Uterus (tissue), 4 donors: ENCODE measurements around the gene PTPRN2. TPM values are rescaled to one million over a fixed set of nuclear protein-coding genes. Genes with fewer than 3 reads are reported as not detected.

ENCODE experiments used
- DNase-seq, 2 donors: peaks; one replicate each; pipeline ENCODE4 v3.0.0-alpha.2; 2019 to 2020
- H3K27ac ChIP-seq, 2 donors: fragments of 200-600 bp; sonication (generic); 1 replicate in 1 of 2; 2 replicates in 1 of 2; pipeline ENCODE4 v1.5.1; 2016 to 2018
- H3K27me3 ChIP-seq, 2 donors: fragments of 200-600 bp; sonication (generic); one replicate each; pipeline ENCODE4 v1.5.1; 2018 to 2019; ENCODE audit warnings: control low read depth in 1 of 2
- H3K36me3 ChIP-seq, 2 donors: fragments of 200-600 bp; sonication (generic); one replicate each; pipeline ENCODE4 v1.5.1; 2019; ENCODE audit warnings: control low read depth in 1 of 2
- H3K4me1 ChIP-seq, 2 donors: fragments of 200-600 bp; sonication (generic); one replicate each; pipeline ENCODE4 v1.5.1; 2018 to 2019; ENCODE audit warnings: control low read depth in 1 of 2
- H3K4me3 ChIP-seq, 2 donors: fragments of 200-600 bp; sonication (generic); 1 replicate in 1 of 2; 2 replicates in 1 of 2; pipeline ENCODE4 v1.5.1; 2018 to 2019; ENCODE audit warnings: mild to moderate bottlenecking in 1 of 2
- H3K9me3 ChIP-seq, 2 donors: fragments of 200-600 bp; sonication (generic); one replicate each; pipeline ENCODE4 v1.5.1; 2019; ENCODE audit warnings: control low read depth in 1 of 2
- CTCF ChIP-seq, 4 experiments: fragments of 200-600 bp in 2 of 4; fragments of 450-650 bp in 2 of 4; sonication (generic) in 2 of 4; IDR thresholded peaks; one replicate each; pipeline ENCODE4 v1.5.1; 2016 to 2019; ENCODE audit warnings: antibody characterized with exemption in 4 of 4, mild to moderate bottlenecking in 2 of 4, moderate library complexity in 1 of 4
- POLR2A ChIP-seq, 2 donors: fragments of 450-650 bp; IDR thresholded peaks; one replicate each; pipeline ENCODE4 v1.6.1; 2016; ENCODE audit warnings: antibody characterized with exemption in 2 of 2, mild to moderate bottlenecking in 1 of 2, moderate library complexity in 1 of 2
- intact Hi-C: fragments of 100-400 bp; cut with DNase I; formaldehyde crosslinking; loops from one replicate; pipeline ENCODE4 v1.15.1; 2023; ENCODE audit warnings: low total_unique reads
- total RNA-seq, 4 donors: library from RNA; depleted of rRNA in 3 of 4; stranded (reverse); fragments of >200 nt in 3 of 4; gene quantifications; one replicate each; pipeline versions ENCODE4 v1.1.0 to v1.2.4, GENCODE V29; 2014 to 2023
- donor health status: DM: yes; HTN: yes; CAD: no.

PTPRN2 gene
- total RNA-seq, 4 donors from 2014 or later = 1.2 to 5.2 (median 2.3) TPM

GRCh38 chr7:158567153-158567603, 20.4 kb downstream of the PTPRN2 start:
- H3K9me3 ChIP-seq = no peaks in the 10 kb centered on the region
- H3K36me3 ChIP-seq = no peaks in the 10 kb centered on the region
- peak overlapping the region in 1 of 2 donors; percentile 17 for H3K27ac ChIP-seq

GRCh38 chr7:158564663-158565035, 23.0 kb downstream of the PTPRN2 start:
- H3K36me3 ChIP-seq = no peaks in the 10 kb centered on the region
- no peak overlapping the region for H3K27ac ChIP-seq
- TF ChIP-seq CTCF (IDR thresholded peaks at IDR 0.05) (no peak), POLR2A (IDR thresholded peaks at IDR 0.05) (no peak)
- intact Hi-C loops = no loop called here
- H3K9me3 ChIP-seq = no peaks in the 10 kb centered on the region
- no peak overlapping the region for H3K4me3 ChIP-seq
- no peak for DNase-seq
- H3K27me3 ChIP-seq = no peaks in the 10 kb centered on the region
- H3K4me1 ChIP-seq = no peaks in the 10 kb centered on the region

More at GRCh38 chr7:158567153-158567603, 20.4 kb downstream of the PTPRN2 start:
- no peak overlapping the region for H3K4me3 ChIP-seq
- H3K27me3 ChIP-seq = no peaks in the 10 kb centered on the region
- H3K4me1 ChIP-seq = no peaks in the 10 kb centered on the region
- TF ChIP-seq CTCF (IDR thresholded peaks at IDR 0.05) (no peak), POLR2A (IDR thresholded peaks at IDR 0.05) (no peak)
- no peak for DNase-seq
- intact Hi-C loops = no loop called here

- H3K9me3 ChIP-seq = no peaks in the 10 kb centered on the region
- no peak overlapping the region for H3K4me3 ChIP-seq
- H3K27ac ChIP-seq = no peak overlapping the region
- H3K36me3 ChIP-seq = no peaks in the 10 kb centered on the region
- H3K27me3 ChIP-seq = no peaks in the 10 kb centered on the region
- intact Hi-C loops = no loop called here
- TF ChIP-seq POLR2A (IDR thresholded peaks at IDR 0.05) (no peak), CTCF (IDR thresholded peaks at IDR 0.05) (no peak)
- no peak for DNase-seq
- no peaks in the 10 kb centered on the region for H3K4me1 ChIP-seq
Measured at GRCh38 chr7:158563911-158564662, 23.5 kb downstream of the PTPRN2 start.

- no peaks in the 10 kb centered on the region for H3K4me1 ChIP-seq
- H3K27ac ChIP-seq = no peak overlapping the region
- H3K9me3 ChIP-seq = no peaks in the 10 kb centered on the region
- DNase-seq = no peak
- TF ChIP-seq CTCF (IDR thresholded peaks at IDR 0.05) (no peak), POLR2A (IDR thresholded peaks at IDR 0.05) (no peak)
- H3K36me3 ChIP-seq = no peaks in the 10 kb centered on the region
- intact Hi-C loops = no loop called here
- H3K27me3 ChIP-seq = no peaks in the 10 kb centered on the region
- H3K4me3 ChIP-seq = no peak overlapping the region
Measured at GRCh38 chr7:158563051-158563450, 24.6 kb downstream of the PTPRN2 start.

GRCh38 chr7:158562517-158562916, 25.1 kb downstream of the PTPRN2 start:
- TF ChIP-seq POLR2A (IDR thresholded peaks at IDR 0.05) (no peak), CTCF (IDR thresholded peaks at IDR 0.05) (no peak)
- Histone ChIP-seq H3K36me3 (no peaks in the 10 kb centered on the region), H3K4me3 (no peak overlapping the region), H3K27me3 (no peaks in the 10 kb centered on the region), H3K27ac (no peak overlapping the region), H3K9me3 (no peaks in the 10 kb centered on the region), H3K4me1 (no peaks in the 10 kb centered on the region)
- intact Hi-C loops = no loop called here
- no peak for DNase-seq
